GM12878 (cell line): Measurements from ENCODE around the gene NAV2. TPM values are rescaled to one million over a fixed set of nuclear protein-coding genes. Genes with fewer than 3 reads are reported as not detected.

Experiments used
- ATAC-seq: fragments of 200-7000 bp; cut with Tn5 transposase; 3 replicates; pipeline ENCODE4 v1.9.1; 2020; ENCODE audit warnings: mild to moderate bottlenecking, moderate library complexity
- BruUV-seq: library from RNA; stranded (reverse); fragments of 400-500 nt; replicated peaks from 2 replicates; lab custom pipeline; 2021; lab: Mats Ljungman, UMichigan
- CTCF ChIA-PET: fragments of 300-600 bp; sonication (Branson Sonifier 250); formaldehyde crosslinking; extraction: SDS; loops from one replicate; lab custom pipeline; 2021; ENCODE audit warnings: inconsistent platforms; lab: Yijun Ruan, JAX
- POLR2A ChIA-PET: fragments of 350-600 bp; formaldehyde crosslinking; extraction: SDS; loops from one replicate; lab custom pipeline; 2021; ENCODE audit warnings: inconsistent platforms; lab: Charles Lee
- RAD21 ChIA-PET: fragments of 300-600 bp; sonication (Branson Sonifier 250); formaldehyde crosslinking; loops from one replicate; lab custom pipeline; 2023; ENCODE audit warnings: antibody characterized with exemption; ENCODE audit not compliant: unreplicated experiment; lab: Charles Lee
- SMC1A ChIA-PET: fragments of 300-600 bp; sonication (Branson Sonifier 250); formaldehyde crosslinking; loops from one replicate; lab custom pipeline; 2023; ENCODE audit not compliant: unreplicated experiment, uncharacterized antibody; lab: Charles Lee
- DNase-seq: peaks from one replicate; pipeline ENCODE4 v3.0.0-alpha.2; 2011; ENCODE audit warnings: low read depth, low spot score
- FAIRE-seq: peaks from 3 replicates; lab custom pipeline; 2011; peaks lifted over from hg19 to GRCh38; lab: Jason Lieb, UNC
- H2AFZ ChIP-seq: 2 replicates; pipeline ENCODE4 v1.6.0; 2011; ENCODE audit warnings: low read depth, low read length, control low read depth; ENCODE audit not compliant: control insufficient read depth
- H3K27ac ChIP-seq: 2 replicates; pipeline ENCODE4 v1.5.1; 2011; ENCODE audit warnings: control low read depth; ENCODE audit not compliant: control insufficient read depth, insufficient read depth
- H3K27me3 ChIP-seq, 2 experiments: replicated peaks in 1 of 2; 2 replicates each; pipeline versions ENCODE4 v1.6.0 to v1.6.1; 2011; ENCODE audit warnings: low read length in 1 of 2; ENCODE audit not compliant: control insufficient read depth in 2 of 2, insufficient read depth in 2 of 2
- H3K36me3 ChIP-seq, 2 experiments: 2 replicates each; pipeline ENCODE4 v1.5.1; 2011; ENCODE audit warnings: low read length in 1 of 2; ENCODE audit not compliant: control insufficient read depth in 2 of 2, insufficient read depth in 2 of 2
- H3K4me1 ChIP-seq: 2 replicates; pipeline ENCODE4 v1.6.1; 2011; ENCODE audit warnings: mild to moderate bottlenecking, low read length, moderate library complexity, mixed read lengths; ENCODE audit not compliant: control insufficient read depth, insufficient read depth
- H3K4me2 ChIP-seq: 2 replicates; pipeline ENCODE4 v1.6.0; 2011; ENCODE audit warnings: control low read depth; ENCODE audit not compliant: control insufficient read depth, insufficient read depth
- H3K4me3 ChIP-seq: fragments of 200-600 bp; sonication (generic); 2 replicates; pipeline ENCODE4 v1.5.1; 2016
- H3K79me2 ChIP-seq: 2 replicates; pipeline ENCODE4 v1.6.0; 2011; ENCODE audit warnings: low read length; ENCODE audit not compliant: control insufficient read depth, insufficient read depth
- H3K9ac ChIP-seq: 2 replicates; pipeline ENCODE4 v1.8.0; 2011; ENCODE audit warnings: low read length, control low read depth, mixed read lengths; ENCODE audit not compliant: control insufficient read depth, insufficient read depth
- H3K9me3 ChIP-seq: replicated peaks from 3 replicates; pipeline ENCODE4 v1.5.1; 2011; ENCODE audit warnings: mild to moderate bottlenecking, low read length; ENCODE audit not compliant: control insufficient read depth, insufficient read depth
- H4K20me1 ChIP-seq: 2 replicates; pipeline ENCODE4 v1.6.0; 2011; ENCODE audit not compliant: control insufficient read depth, insufficient read depth
- CBX5 ChIP-seq: sonication (generic); IDR thresholded peaks from 2 replicates; pipeline ENCODE4 v1.6.1; 2016; ENCODE audit warnings: low read depth, moderate library complexity, mild to moderate bottlenecking, inconsistent platforms
- PML ChIP-seq: IDR thresholded peaks from 2 replicates; pipeline ENCODE4 v1.6.1; 2012; ENCODE audit warnings: low read length, inconsistent platforms
- RAD51 ChIP-seq: fragments of 450-650 bp; IDR thresholded peaks from 2 replicates; pipeline ENCODE4 v1.6.1; 2016; ENCODE audit warnings: moderate library complexity, mild to moderate bottlenecking, inconsistent platforms
- SIX5 ChIP-seq: IDR thresholded peaks from 2 replicates; pipeline ENCODE4 v1.6.1; 2011; ENCODE audit warnings: mild to moderate bottlenecking, low read depth, low read length, moderate library complexity; ENCODE audit not compliant: severe bottlenecking
- STAT1 ChIP-seq: fragments of 450-650 bp; conservative IDR thresholded peaks from 2 replicates; pipeline ENCODE4 v1.6.1; 2014; ENCODE audit warnings: antibody characterized with exemption, mild to moderate bottlenecking
- YY1 ChIP-seq: IDR thresholded peaks from 2 replicates; pipeline ENCODE4 v1.6.1; 2011; ENCODE audit warnings: low read depth, mild to moderate bottlenecking, low read length
- WGBS: methylation state at CpG from one replicate; pipeline ENCODE4 v1.1.6; 2016; ENCODE audit warnings: low lambda C conversion rate; ENCODE audit not compliant: insufficient replicate concordance, insufficient coverage; ENCODE audit errors: missing lambda C conversion rate; 5-methylcytosine and 5-hydroxymethylcytosine counted together
- in situ Hi-C: fragments of 300-500 bp; cut with MboI; formaldehyde crosslinking; loops from 9 replicates; pipeline ENCODE4 v1.14.3; 2018; ENCODE audit warnings: mixed read lengths
- intact Hi-C: fragments of 100-400 bp; cut with micrococcal nuclease; formaldehyde crosslinking; loops from one replicate; pipeline ENCODE4 v1.14.2; 2022; ENCODE audit not compliant: unreplicated experiment
- polyA plus RNA-seq, 11 experiments: library from polyadenylated mRNA; depleted of rRNA in 4 of 11; unstranded in 6 of 11; stranded (reverse) in 5 of 11; fragments of >200 nt; fragmentation: Nextera tagmentation in 4 of 11; fragmentation: Illumina TruSeq in 1 of 11; extraction: Ambion mirVana in 4 of 11; extraction: Trizol in 1 of 11; gene quantifications; 1 replicate in 1 of 11; 2 replicates in 10 of 11; pipeline versions ENCODE4 v1.2.1 to v1.2.3, GENCODE V29; 2011 to 2016; ENCODE audit warnings: inconsistent platforms in 2 of 11, missing spikeins in 2 of 11, low read depth in 1 of 11
- total RNA-seq, 4 experiments: library from RNA; depleted of rRNA in 3 of 4; stranded (reverse); fragments of >200 nt in 3 of 4; fragmentation: Illumina TruSeq in 1 of 4; extraction: Trizol in 1 of 4; gene quantifications; 2 replicates each; pipeline versions ENCODE4 v1.2.1 to v1.2.3, GENCODE V29; 2013 to 2021
- TF ChIP-seq, protein P1 (sequence below): IDR thresholded peaks from 2 replicates; pipeline ENCODE4 v1.6.1; 2012; ENCODE audit warnings: low read depth, low read length, improper control_type of control experiment

NAV2 gene
- total and polyA plus RNA-seq, 10 of the 15 experiments (the other 5 are each of a cell fraction or from before 2014, with no cell fraction given): 0.35 to 6.1 (median 1.1) TPM

- WGBS: 14% methylated on average over 7 of the region's 7 CpGs
- in situ Hi-C loops: no loop called here
These were observed 348.1 kb downstream of the NAV2 start for GRCh38 chr11:20060647-20061205.

GRCh38 chr11:20061776-20062175 lies 349.1 kb downstream of the NAV2 start:
- Histone ChIP-seq H3K9ac (no peak overlapping the region), H2AFZ (no peak overlapping the region), H3K4me2 (no peak overlapping the region), H3K36me3 (no peaks in the 10 kb centered on the region), H3K27me3 (no peaks in the 10 kb centered on the region), H3K9me3 (no peaks in the 10 kb centered on the region), H3K4me3 (no peak overlapping the region), H3K27ac (no peak overlapping the region), H4K20me1 (no peaks in the 10 kb centered on the region), H3K4me1 (no peaks in the 10 kb centered on the region), H3K79me2 (no peaks in the 10 kb centered on the region)
- intact Hi-C loops (no loop called here), in situ Hi-C loops (no loop called here)
- POLR2A ChIA-PET: no interaction called here
- 71% methylated on average over 5 of the region's 5 CpGs for WGBS
- ATAC-seq: no peak
- SMC1A ChIA-PET: no interaction called here
- no peak for TF ChIP-seq STAT1
- TF ChIP-seq SIX5: no peak
- no peak for DNase-seq
- BruUV-seq: no TSS peak
- CTCF ChIA-PET: no interaction called here
- RAD21 ChIA-PET: no interaction called here
- no peak for FAIRE-seq

More at GRCh38 chr11:20060647-20061205, 348.1 kb downstream of the NAV2 start:
- Histone ChIP-seq H3K27ac (no peak overlapping the region), H3K36me3 (no peaks in the 10 kb centered on the region), H3K27me3 (no peaks in the 10 kb centered on the region), H3K4me2 (no peak overlapping the region), H3K79me2 (no peaks in the 10 kb centered on the region), H3K4me3 (no peak overlapping the region), H3K4me1 (no peaks in the 10 kb centered on the region), H2AFZ (no peak overlapping the region), H3K9ac (no peak overlapping the region), H4K20me1 (no peaks in the 10 kb centered on the region), H3K9me3 (no peaks in the 10 kb centered on the region)
- no peak for DNase-seq
- no peak for ATAC-seq
- no peak for FAIRE-seq
- SMC1A ChIA-PET: no interaction called here
- TSS peak; percentile 17 for BruUV-seq
- CTCF ChIA-PET: no interaction called here
- POLR2A ChIA-PET: interaction anchor here (0.6 kb wide), 1 partner anchor 1457 kb away, joined by 5 read pairs; no protein-coding TSS in a partner anchor
- intact Hi-C loops: no loop called here
- RAD21 ChIA-PET: no interaction called here
- TF ChIP-seq CBX5 (no peak), YY1 (no peak), RAD51 (no peak), PML (no peak)
- TF ChIP-seq, protein P1, sequence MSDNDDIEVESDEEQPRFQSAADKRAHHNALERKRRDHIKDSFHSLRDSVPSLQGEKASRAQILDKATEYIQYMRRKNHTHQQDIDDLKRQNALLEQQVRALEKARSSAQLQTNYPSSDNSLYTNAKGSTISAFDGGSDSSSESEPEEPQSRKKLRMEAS: no peak
